HepG2 (cell line): Measurements from ENCODE around the gene FYTTD1. TPM values are rescaled to one million over a fixed set of nuclear protein-coding genes. Genes with fewer than 3 reads are reported as not detected.

ENCODE experiments used
- ATAC-seq: fragments of 200-7000 bp; cut with Tn5 transposase; 3 replicates; pipeline ENCODE4 v1.9.1; 2020; ENCODE audit warnings: mild to moderate bottlenecking, moderate library complexity
- BruUV-seq: library from RNA; stranded (reverse); fragments of 400-500 nt; replicated peaks from 2 replicates; lab custom pipeline; 2021; lab: Mats Ljungman, UMichigan
- CTCF ChIA-PET: fragments of 300-600 bp; formaldehyde crosslinking; extraction: SDS; loops from one replicate; lab custom pipeline; 2021; ENCODE audit warnings: low total read pairs, inconsistent platforms, low intra/inter-chr PET ratio; lab: Yijun Ruan, JAX
- POLR2A ChIA-PET: fragments of 350-600 bp; sonication (Branson Sonifier 250); formaldehyde crosslinking; loops from one replicate; lab custom pipeline; 2020; ENCODE audit warnings: antibody characterized with exemption, inconsistent platforms; lab: Yijun Ruan, JAX
- DNase-seq: peaks from one replicate; pipeline ENCODE4 v3.0.0-alpha.2; 2015; ENCODE audit warnings: low spot score
- FAIRE-seq: peaks from 3 replicates; lab custom pipeline; 2011; peaks lifted over from hg19 to GRCh38; lab: Jason Lieb, UNC
- H2AFZ ChIP-seq: one replicate; pipeline ENCODE4 v1.6.1; 2011; ENCODE audit warnings: low read length, inconsistent platforms
- H3K27ac ChIP-seq: fragments of 300-600 bp; 3 replicates; pipeline ENCODE4 v1.8.0; 2011; ENCODE audit warnings: mixed run types, mild to moderate bottlenecking, mixed read lengths, low read length, inconsistent platforms; ENCODE audit not compliant: insufficient read depth; ENCODE audit errors: extremely low read length
- H3K27me3 ChIP-seq, 2 experiments: fragments of 200-600 bp in 1 of 2; 2 replicates in 1 of 2; 3 replicates in 1 of 2; pipeline versions ENCODE4 v1.6.0 to v1.8.0; 2011; ENCODE audit warnings: low read length in 2 of 2, mild to moderate bottlenecking in 2 of 2, moderate library complexity in 2 of 2, inconsistent platforms in 1 of 2; ENCODE audit not compliant: insufficient read depth in 2 of 2, control insufficient read depth in 1 of 2
- H3K36me3 ChIP-seq, 2 experiments: fragments of 200-600 bp in 1 of 2; replicated peaks in 1 of 2; 2 replicates in 1 of 2; 3 replicates in 1 of 2; pipeline versions ENCODE4 v1.5.1 to v1.8.0; 2011; ENCODE audit warnings: low read length in 2 of 2, inconsistent platforms in 1 of 2; ENCODE audit not compliant: insufficient read depth in 2 of 2, control insufficient read depth in 1 of 2
- H3K4me1 ChIP-seq: 2 replicates; pipeline ENCODE4 v1.5.1; 2012; ENCODE audit warnings: low read length, inconsistent platforms; ENCODE audit not compliant: insufficient read depth
- H3K4me2 ChIP-seq: 2 replicates; pipeline ENCODE4 v1.6.0; 2011; ENCODE audit warnings: low read depth, low read length, inconsistent platforms
- H3K4me3 ChIP-seq, 3 experiments: fragments of 200-600 bp in 1 of 3; sonication (generic), shearing (Covaris generic) in 1 of 3; replicated peaks in 1 of 3; 2 replicates each; pipeline ENCODE4 v1.5.1; 2011 to 2016; ENCODE audit warnings: low read length in 3 of 3, inconsistent platforms in 2 of 3, low read depth in 2 of 3, mild to moderate bottlenecking in 2 of 3, control low read depth in 1 of 3, mixed read lengths in 1 of 3; ENCODE audit not compliant: insufficient read depth in 1 of 3
- H3K79me2 ChIP-seq: one replicate; pipeline ENCODE4 v1.6.1; 2011; ENCODE audit warnings: low read length, inconsistent platforms; ENCODE audit not compliant: insufficient read depth
- H3K9ac ChIP-seq: 2 replicates; pipeline ENCODE4 v1.6.0; 2011; ENCODE audit warnings: mild to moderate bottlenecking, low read depth, low read length, inconsistent platforms; ENCODE audit not compliant: insufficient read depth
- H3K9me3 ChIP-seq: 2 replicates; pipeline ENCODE4 v1.5.1; 2012; ENCODE audit warnings: mild to moderate bottlenecking, low read length
- H4K20me1 ChIP-seq: 2 replicates; pipeline ENCODE4 v1.6.0; 2011; ENCODE audit warnings: inconsistent platforms, mild to moderate bottlenecking, low read length, moderate library complexity; ENCODE audit not compliant: insufficient read depth
- AHR ChIP-seq: IDR thresholded peaks from 2 replicates; pipeline ENCODE4 v1.6.1; 2018; ENCODE audit warnings: missing genetic modification reagents, missing compliant biosample characterization
- BRD4 ChIP-seq: sonication (generic); formaldehyde crosslinking; IDR thresholded peaks from 2 replicates; pipeline ENCODE4 v1.4.0; 2020; ENCODE audit warnings: missing genetic modification reagents
- ETS1 ChIP-seq: sonication (generic); formaldehyde crosslinking; IDR thresholded peaks from 2 replicates; pipeline ENCODE4 v1.4.0; 2020; ENCODE audit warnings: missing genetic modification reagents
- FOXO1 ChIP-seq: sonication (generic); formaldehyde crosslinking; IDR thresholded peaks from 2 replicates; pipeline ENCODE4 v1.4.0; 2020; ENCODE audit warnings: missing genetic modification reagents
- NFRKB ChIP-seq: fragments of 450-650 bp; IDR thresholded peaks from 2 replicates; pipeline ENCODE4 v1.6.1; 2017
- NFYC ChIP-seq: IDR thresholded peaks from 2 replicates; pipeline ENCODE4 v1.6.1; 2016; ENCODE audit warnings: missing genetic modification reagents, missing compliant biosample characterization
- RFX1 ChIP-seq: fragments of 450-650 bp; IDR thresholded peaks from 2 replicates; pipeline ENCODE4 v1.6.1; 2017
- SUZ12 ChIP-seq: fragments of 150-350 bp; IDR thresholded peaks from 2 replicates; pipeline ENCODE4 v1.6.1; 2014; ENCODE audit warnings: low read depth, low read length
- TBP ChIP-seq: sonication (generic); formaldehyde crosslinking; IDR thresholded peaks from 2 replicates; pipeline ENCODE4 v1.5.0; 2020; ENCODE audit warnings: missing genetic modification reagents
- ZBTB20 ChIP-seq: sonication (generic); formaldehyde crosslinking; IDR thresholded peaks from 2 replicates; pipeline ENCODE4 v1.8.1; 2023; ENCODE audit warnings: missing genetic modification reagents, low read depth, mild to moderate bottlenecking, borderline replicate concordance
- ZFY ChIP-seq: sonication (generic); formaldehyde crosslinking; IDR thresholded peaks from 2 replicates; pipeline ENCODE4 v1.4.0; 2020; ENCODE audit warnings: missing genetic modification reagents
- ZNF317 ChIP-seq: sonication (generic); formaldehyde crosslinking; IDR thresholded peaks from 2 replicates; pipeline ENCODE4 v1.5.0; 2020; ENCODE audit warnings: mild to moderate bottlenecking, missing genetic modification reagents
- ZNF337 ChIP-seq: sonication (generic); formaldehyde crosslinking; IDR thresholded peaks from 2 replicates; pipeline ENCODE4 v1.5.1; 2020; ENCODE audit warnings: missing genetic modification reagents, low read depth, mild to moderate bottlenecking, borderline replicate concordance
- ZNF567 ChIP-seq: sonication (generic); formaldehyde crosslinking; IDR thresholded peaks from 2 replicates; pipeline ENCODE4 v1.8.1; 2023; ENCODE audit warnings: mild to moderate bottlenecking, missing genetic modification reagents, borderline replicate concordance
- ZNF609 ChIP-seq: sonication (generic); formaldehyde crosslinking; IDR thresholded peaks from 2 replicates; pipeline ENCODE4 v1.4.0; 2020; ENCODE audit warnings: mild to moderate bottlenecking, missing genetic modification reagents, borderline replicate concordance
- ZSCAN31 ChIP-seq: sonication (generic); formaldehyde crosslinking; IDR thresholded peaks from 2 replicates; pipeline ENCODE4 v1.5.0; 2020; ENCODE audit warnings: low read depth, mild to moderate bottlenecking, missing genetic modification reagents
- WGBS: methylation state at CpG from one replicate; pipeline ENCODE4 v1.1.6; 2017; ENCODE audit warnings: low lambda C conversion rate; 5-methylcytosine and 5-hydroxymethylcytosine counted together
- in situ Hi-C: cut with HindIII; loops from 2 replicates; pipeline ENCODE4 v1.10.0; 2017; ENCODE audit warnings: low pct_unique_long_range_greater_than_20kb; ENCODE audit not compliant: extremely low pct_ligation_motif_present
- intact Hi-C: fragments of 100-400 bp; cut with micrococcal nuclease; formaldehyde crosslinking; loops from one replicate; pipeline ENCODE4 v1.10.0; 2022; ENCODE audit not compliant: unreplicated experiment
- polyA plus RNA-seq, 8 experiments: library from polyadenylated mRNA; depleted of rRNA in 3 of 8; stranded (reverse) in 7 of 8; unstranded in 1 of 8; fragments of >200 nt; fragmentation: Illumina TruSeq in 4 of 8; extraction: Trizol in 4 of 8; gene quantifications; 2 replicates each; pipeline versions ENCODE4 v1.2.1 to v1.2.3, GENCODE V29; 2011 to 2016; ENCODE audit warnings: low read depth in 4 of 8, missing spikeins in 1 of 8, mixed read lengths in 1 of 8; ENCODE audit not compliant: insufficient read depth in 1 of 8
- total RNA-seq, 5 experiments: library from RNA; depleted of rRNA; stranded (reverse); fragments of >200 nt; fragmentation: Illumina TruSeq; extraction: Trizol; gene quantifications; 2 replicates each; pipeline ENCODE4 v1.2.3, GENCODE V29; 2016; ENCODE audit warnings: low read depth in 1 of 5
- TF ChIP-seq, protein P1 (sequence below): sonication (generic); formaldehyde crosslinking; IDR thresholded peaks from 2 replicates; pipeline ENCODE4 v1.5.1; 2020; ENCODE audit warnings: mild to moderate bottlenecking, missing genetic modification reagents, moderate library complexity

The FYTTD1 gene
- total and polyA plus RNA-seq, 2 of the 13 experiments (the other 11 are each of a cell fraction or from before 2014, with no cell fraction given) = 6.5 to 28.8 TPM

DNA sequence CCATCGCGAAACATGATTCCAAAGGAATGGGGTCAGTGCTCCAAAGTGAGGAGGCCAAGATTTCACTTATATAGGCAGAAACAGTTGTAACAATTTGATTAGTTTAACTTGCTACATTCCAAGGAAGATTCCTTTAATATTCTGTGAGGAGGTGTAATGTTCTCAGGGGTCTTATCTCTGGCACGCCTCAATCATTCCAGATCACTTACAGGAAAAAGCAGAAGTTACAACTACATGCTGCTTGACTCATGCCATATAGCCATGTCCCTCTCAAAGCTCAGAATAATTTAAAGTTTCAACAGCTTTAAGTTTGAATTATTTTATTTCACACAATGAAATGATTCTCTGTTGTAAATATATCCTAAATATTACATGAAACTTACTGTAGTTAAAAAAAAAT is 3.5 kb upstream of the FYTTD1 start:
- ATAC-seq (no peak), DNase-seq (no peak)
- H3K9ac ChIP-seq = no peak overlapping the region
- in situ Hi-C loops = no loop called here
- WGBS = 85% methylated on average over 3 of the region's 3 CpGs
- no peaks in the 10 kb centered on the region for H3K36me3 ChIP-seq
- peaks cover 0 to 4% of the 10 kb centered on the region in 2 experiments; a peak in 2 of 5 replicates for H3K27me3 ChIP-seq
- H3K4me2 ChIP-seq = 0 out of 2 replicates have a peak overlapping the region, but pooled peaks have one; percentile 55
- CTCF ChIA-PET = no interaction called here
- TF ChIP-seq RFX1 (no peak), ZNF317 (no peak), AHR (CRISPR knock-in tag) (no peak), ETS1 (no peak), ZNF337 (no peak), NFYC (CRISPR knock-in tag) (no peak), SUZ12 (no peak), ZNF567 (CRISPR knock-in tag) (no peak), NFRKB (no peak), TBP (no peak), FOXO1 (no peak), ZFY (CRISPR knock-in tag) (no peak), ZBTB20 (no peak), BRD4 (CRISPR knock-in tag) (no peak), ZSCAN31 (CRISPR knock-in tag) (no peak), ZNF609 (CRISPR knock-in tag) (no peak)
- TF ChIP-seq, protein P1, sequence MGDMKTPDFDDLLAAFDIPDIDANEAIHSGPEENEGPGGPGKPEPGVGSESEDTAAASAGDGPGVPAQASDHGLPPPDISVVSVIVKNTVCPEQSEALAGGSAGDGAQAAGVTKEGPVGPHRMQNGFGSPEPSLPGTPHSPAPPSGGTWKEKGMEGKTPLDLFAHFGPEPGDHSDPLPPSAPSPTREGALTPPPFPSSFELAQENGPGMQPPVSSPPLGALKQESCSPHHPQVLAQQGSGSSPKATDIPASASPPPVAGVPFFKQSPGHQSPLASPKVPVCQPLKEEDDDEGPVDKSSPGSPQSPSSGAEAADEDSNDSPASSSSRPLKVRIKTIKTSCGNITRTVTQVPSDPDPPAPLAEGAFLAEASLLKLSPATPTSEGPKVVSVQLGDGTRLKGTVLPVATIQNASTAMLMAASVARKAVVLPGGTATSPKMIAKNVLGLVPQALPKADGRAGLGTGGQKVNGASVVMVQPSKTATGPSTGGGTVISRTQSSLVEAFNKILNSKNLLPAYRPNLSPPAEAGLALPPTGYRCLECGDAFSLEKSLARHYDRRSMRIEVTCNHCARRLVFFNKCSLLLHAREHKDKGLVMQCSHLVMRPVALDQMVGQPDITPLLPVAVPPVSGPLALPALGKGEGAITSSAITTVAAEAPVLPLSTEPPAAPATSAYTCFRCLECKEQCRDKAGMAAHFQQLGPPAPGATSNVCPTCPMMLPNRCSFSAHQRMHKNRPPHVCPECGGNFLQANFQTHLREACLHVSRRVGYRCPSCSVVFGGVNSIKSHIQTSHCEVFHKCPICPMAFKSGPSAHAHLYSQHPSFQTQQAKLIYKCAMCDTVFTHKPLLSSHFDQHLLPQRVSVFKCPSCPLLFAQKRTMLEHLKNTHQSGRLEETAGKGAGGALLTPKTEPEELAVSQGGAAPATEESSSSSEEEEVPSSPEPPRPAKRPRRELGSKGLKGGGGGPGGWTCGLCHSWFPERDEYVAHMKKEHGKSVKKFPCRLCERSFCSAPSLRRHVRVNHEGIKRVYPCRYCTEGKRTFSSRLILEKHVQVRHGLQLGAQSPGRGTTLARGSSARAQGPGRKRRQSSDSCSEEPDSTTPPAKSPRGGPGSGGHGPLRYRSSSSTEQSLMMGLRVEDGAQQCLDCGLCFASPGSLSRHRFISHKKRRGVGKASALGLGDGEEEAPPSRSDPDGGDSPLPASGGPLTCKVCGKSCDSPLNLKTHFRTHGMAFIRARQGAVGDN (CRISPR knock-in tag) = no peak
- TF ChIP-seq, all 625 proteins: peak for 0
- Histone ChIP-seq H3K4me1 (peaks cover 30% of the 10 kb centered on the region), H2AFZ (peak overlapping the region; percentile 25), H4K20me1 (no peaks in the 10 kb centered on the region), H3K4me3 (no peak overlapping the region), H3K79me2 (no peaks in the 10 kb centered on the region), H3K9me3 (no peaks in the 10 kb centered on the region), H3K27ac (no peak overlapping the region)
- POLR2A ChIA-PET = interaction anchor here (1.1 to 1.7 kb wide), 2 partner anchors 8 to 10 kb away, joined by 3 to 4 read pairs; partner anchors contain the start of gene RUBCN
- no TSS peak for BruUV-seq
- FAIRE-seq = no peak
- intact Hi-C loops = no loop called here
